ENCODE measurements around the gene PPP1R1B. TPM values are rescaled to one million over a fixed set of nuclear protein-coding genes. Genes with fewer than 3 reads are reported as not detected.

PPP1R1B gene
- total and polyA plus RNA-seq, 2 of the 4 experiments (the other 2 are of a cell fraction): not detected

GRCh38 chr17:39641883-39642282 is 15.1 kb downstream of the PPP1R1B start:
- BruUV-seq (replicated peaks): no TSS peak
- intact Hi-C loops (cut with micrococcal nuclease) (no loop called here), dilution Hi-C loops (cut with HindIII; ENCODE audit: low sequenced_read_pairs, unreplicated experiment) (no loop called here), in situ Hi-C loops (cut with MboI; ENCODE audit: low sequenced_read_pairs) (no loop called here)
- no peak overlapping the region for H3K56ac ChIP-seq (ENCODE audit: extremely low read depth, insufficient read depth, low read length)
- no peak overlapping the region for H4K91ac ChIP-seq (ENCODE audit: insufficient read depth, low read depth, low read length)
- ChIA-PET POLR2A (ENCODE audit: unreplicated experiment) (no interaction called here), CTCF (interaction anchor here (0.9 kb wide), 1 partner anchor 12 kb away, joined by 4 read pairs; no protein-coding TSS in a partner anchor)
- H3K4me2 ChIP-seq (ENCODE audit: low read depth, low read length): no peak overlapping the region
- no peak overlapping the region for H3K23ac ChIP-seq (ENCODE audit: low read depth, low read length)
- H3K9ac ChIP-seq (ENCODE audit: low read depth, low read length): no peak overlapping the region
- H2BK20ac ChIP-seq (ENCODE audit: low read depth, low read length): no peak overlapping the region
- peaks cover 40% of the 10 kb centered on the region for H3K9me1 ChIP-seq (ENCODE audit: insufficient read depth, low read length)
- no peak overlapping the region for H2AFZ ChIP-seq (replicated peaks; ENCODE audit: low read length, poor library complexity)
- H2AK9ac ChIP-seq (replicated peaks; ENCODE audit: low read depth, low read length, poor library complexity): no peak overlapping the region
- H3K4ac ChIP-seq (ENCODE audit: low read depth, low read length): no peak overlapping the region
- H2AK5ac ChIP-seq (ENCODE audit: low read depth, low read length): no peak overlapping the region
- H3K4me1 ChIP-seq (ENCODE audit: control insufficient read depth, insufficient read depth, low read length): peaks cover 21% of the 10 kb centered on the region
- DNase-seq (no peak), ATAC-seq (ENCODE audit: low read depth) (no peak)
- no peak overlapping the region for H2BK120ac ChIP-seq (ENCODE audit: low read depth, low read length)
- no peak overlapping the region for H3K14ac ChIP-seq (replicated peaks; ENCODE audit: low read depth, low read length)
- peaks cover 43 to 94% of the 10 kb centered on the region in 2 experiments for H3K79me1 ChIP-seq (ENCODE audit: low read depth in 1 of 2, low read length in 2 of 2)
- no peaks in the 10 kb centered on the region for H3K9me3 ChIP-seq (ENCODE audit: control insufficient read depth, insufficient read depth, low read length)
- H2BK15ac ChIP-seq (ENCODE audit: low read depth, low read length): no peak overlapping the region
- H4K20me1 ChIP-seq (ENCODE audit: insufficient read depth, low read length): peaks cover 55% of the 10 kb centered on the region
- H3K18ac ChIP-seq (ENCODE audit: low read depth, low read length): no peak overlapping the region
- no peak overlapping the region for H2BK5ac ChIP-seq (ENCODE audit: low read depth, low read length, poor library complexity, severe bottlenecking)
- WGBS, 2 experiments (ENCODE audit: extremely low coverage in 2 of 2, insufficient read length in 1 of 2): 50% methylated on average over 2 of the region's 7 CpGs; no CpG with 5 or more reads in 1 of the 2 experiments
- H3K4me3 ChIP-seq (ENCODE audit: insufficient read depth, low read depth, low read length): no peak overlapping the region
- no peak overlapping the region for H3K27ac ChIP-seq (ENCODE audit: insufficient read depth, low read length)
- no peak overlapping the region for H4K8ac ChIP-seq (ENCODE audit: low read depth in 2 of 2, low read length in 2 of 2)
- no peak overlapping the region for H4K5ac ChIP-seq (ENCODE audit: low read depth, low read length)
- no peaks in the 10 kb centered on the region for H3K27me3 ChIP-seq (ENCODE audit: control insufficient read depth, insufficient read depth, low read length)
- TF ChIP-seq FOS (IDR thresholded peaks at IDR 0.05; ENCODE audit: low read depth, low read length): no peak
- H3K36me3 ChIP-seq (ENCODE audit: control insufficient read depth, insufficient read depth, low read length): no peaks in the 10 kb centered on the region
